SJSA1 (cell line): ENCODE data around the gene LRAT. TPM values are rescaled to one million over a fixed set of nuclear protein-coding genes. Genes with fewer than 3 reads are reported as not detected.

ENCODE experiments used
- DNase-seq, 2 experiments: peaks; one replicate each; pipeline ENCODE4 v3.0.0-alpha.2; 2015 to 2020; ENCODE audit warnings: low spot score in 2 of 2, low read depth in 1 of 2
- H3K27ac ChIP-seq: fragments of 250-450 bp; sonication (Bioruptor Pico); 2 replicates; pipeline ENCODE4 v1.5.1; 2020; ENCODE audit warnings: mild to moderate bottlenecking, moderate library complexity
- H3K27me3 ChIP-seq: fragments of 250-450 bp; sonication (Bioruptor Pico); replicated peaks from 2 replicates; pipeline ENCODE4 v1.5.1; 2020; ENCODE audit warnings: mild to moderate bottlenecking, moderate library complexity
- H3K36me3 ChIP-seq: fragments of 250-450 bp; sonication (Bioruptor Pico); 2 replicates; pipeline ENCODE4 v1.5.1; 2020; ENCODE audit warnings: mild to moderate bottlenecking
- H3K4me1 ChIP-seq: fragments of 250-450 bp; sonication (Bioruptor Pico); replicated peaks from 2 replicates; pipeline ENCODE4 v1.6.1; 2021; ENCODE audit warnings: mild to moderate bottlenecking
- H3K4me3 ChIP-seq: fragments of 250-450 bp; sonication (Bioruptor Pico); 2 replicates; pipeline ENCODE4 v1.5.1; 2020; ENCODE audit warnings: mild to moderate bottlenecking
- H3K9me3 ChIP-seq: fragments of 250-450 bp; sonication (Bioruptor Pico); replicated peaks from 2 replicates; pipeline ENCODE4 v1.5.1; 2020; ENCODE audit warnings: mild to moderate bottlenecking
- total RNA-seq: library from RNA; depleted of rRNA; stranded (reverse); fragments of >200 nt; shearing (Covaris generic); gene quantifications from 2 replicates; pipeline ENCODE4 v1.2.3, GENCODE V29; 2014

Gene LRAT
- total RNA-seq, 1 experiment from 2014 or later = not detected

DNA sequence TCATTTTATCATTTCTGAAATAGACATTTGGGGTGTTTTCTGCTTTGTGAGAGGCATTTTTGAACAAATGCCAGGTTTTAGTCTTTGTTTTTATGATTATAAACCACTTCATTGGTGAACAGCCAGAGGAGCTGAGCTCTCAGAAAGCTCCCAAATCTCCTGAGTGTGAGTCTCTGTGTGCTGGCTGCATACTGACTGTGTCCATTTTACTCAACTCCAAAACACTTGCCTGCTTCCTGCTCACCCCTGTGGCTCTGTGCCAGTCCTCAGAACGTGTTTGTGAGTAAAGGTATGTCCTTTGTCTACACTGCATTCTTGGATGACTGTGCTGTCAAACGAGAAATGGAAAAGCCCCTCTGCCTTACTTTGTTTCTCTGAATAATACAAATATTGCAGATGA lies 5.4 kb upstream of the LRAT start:
- Histone ChIP-seq H3K4me3 (no peak overlapping the region), H3K27me3 (peaks cover 8% of the 10 kb centered on the region), H3K27ac (no peak overlapping the region), H3K9me3 (no peaks in the 10 kb centered on the region), H3K36me3 (no peaks in the 10 kb centered on the region), H3K4me1 (no peaks in the 10 kb centered on the region)
- no peak for DNase-seq

DNA sequence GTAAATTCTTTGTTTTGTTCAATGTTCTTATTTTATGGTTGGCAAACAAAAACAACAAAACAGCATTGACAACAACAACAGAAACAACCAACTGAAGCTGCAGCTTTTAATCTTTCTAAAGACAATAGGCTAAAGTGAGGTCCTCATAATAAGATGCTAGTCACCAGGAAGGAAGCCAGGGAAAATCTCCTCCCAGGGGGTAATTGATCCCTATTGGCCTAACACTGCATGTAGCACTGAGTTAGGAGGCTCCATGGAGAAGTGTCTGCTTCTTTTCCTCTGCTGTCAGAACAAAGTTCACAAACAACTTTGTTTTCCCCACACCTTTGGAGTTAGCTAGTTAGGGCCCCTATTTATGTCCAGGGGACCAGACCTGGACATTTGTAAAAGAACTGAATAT lies 4.7 kb upstream of the LRAT start:
- no peak for DNase-seq
- Histone ChIP-seq H3K36me3 (no peaks in the 10 kb centered on the region), H3K4me3 (no peak overlapping the region), H3K4me1 (no peaks in the 10 kb centered on the region), H3K27me3 (peaks cover 15% of the 10 kb centered on the region), H3K9me3 (no peaks in the 10 kb centered on the region), H3K27ac (no peak overlapping the region)

DNA sequence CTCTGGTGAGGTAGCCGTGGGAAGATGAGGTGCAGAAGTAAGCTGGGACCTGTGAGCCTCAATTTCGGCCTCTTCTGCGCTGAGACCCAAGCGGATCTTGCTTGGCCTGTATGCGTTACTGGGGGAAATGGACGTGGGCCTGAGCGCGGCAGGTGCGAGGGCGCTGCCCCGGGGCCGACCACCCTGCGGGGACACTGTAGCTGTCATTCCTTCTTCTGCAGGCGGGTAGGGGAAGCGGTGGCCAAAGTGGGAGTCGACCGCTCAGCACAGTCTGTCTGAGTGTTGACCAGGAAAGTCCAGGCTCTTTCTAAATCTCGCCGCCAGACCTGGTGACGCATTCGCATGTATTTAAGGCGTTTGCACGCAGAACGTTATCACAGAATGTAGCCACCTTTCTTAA lies 3.3 kb upstream of the LRAT start:
- Histone ChIP-seq H3K27me3 (peaks cover 20% of the 10 kb centered on the region), H3K36me3 (no peaks in the 10 kb centered on the region), H3K4me1 (no peaks in the 10 kb centered on the region), H3K27ac (no peak overlapping the region), H3K9me3 (no peaks in the 10 kb centered on the region), H3K4me3 (no peak overlapping the region)
- no peak for DNase-seq

DNA sequence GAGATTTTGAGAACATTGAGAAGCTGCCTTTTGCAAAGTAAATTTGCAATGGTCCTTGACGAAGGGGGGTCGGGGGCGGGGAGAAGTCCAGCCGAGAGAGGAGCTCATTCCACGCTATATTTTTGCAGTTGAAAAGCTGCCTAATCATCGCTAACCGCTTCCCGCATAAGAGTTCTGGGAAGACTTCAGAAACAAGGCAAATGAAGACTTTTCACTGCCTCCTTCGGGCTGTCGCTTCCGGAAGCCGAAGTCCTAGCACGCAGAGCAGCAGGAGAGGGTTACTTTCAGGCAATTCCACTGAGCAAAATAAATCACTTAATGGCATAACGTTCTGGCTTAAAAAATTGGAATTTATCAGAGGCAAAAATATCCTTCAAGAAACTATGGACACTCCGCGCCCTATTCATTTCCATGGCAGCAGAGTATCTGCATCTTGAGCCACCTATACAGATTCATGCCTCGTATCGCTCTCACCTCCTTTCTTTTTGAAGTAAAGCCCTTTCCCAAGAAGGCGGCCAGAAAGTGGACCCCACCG lies 2.6 kb upstream of the LRAT start:
- Histone ChIP-seq H3K36me3 (no peaks in the 10 kb centered on the region), H3K4me1 (no peaks in the 10 kb centered on the region), H3K27me3 (peaks cover 20% of the 10 kb centered on the region), H3K27ac (no peak overlapping the region), H3K4me3 (no peak overlapping the region), H3K9me3 (no peaks in the 10 kb centered on the region)
- no peak for DNase-seq

DNA sequence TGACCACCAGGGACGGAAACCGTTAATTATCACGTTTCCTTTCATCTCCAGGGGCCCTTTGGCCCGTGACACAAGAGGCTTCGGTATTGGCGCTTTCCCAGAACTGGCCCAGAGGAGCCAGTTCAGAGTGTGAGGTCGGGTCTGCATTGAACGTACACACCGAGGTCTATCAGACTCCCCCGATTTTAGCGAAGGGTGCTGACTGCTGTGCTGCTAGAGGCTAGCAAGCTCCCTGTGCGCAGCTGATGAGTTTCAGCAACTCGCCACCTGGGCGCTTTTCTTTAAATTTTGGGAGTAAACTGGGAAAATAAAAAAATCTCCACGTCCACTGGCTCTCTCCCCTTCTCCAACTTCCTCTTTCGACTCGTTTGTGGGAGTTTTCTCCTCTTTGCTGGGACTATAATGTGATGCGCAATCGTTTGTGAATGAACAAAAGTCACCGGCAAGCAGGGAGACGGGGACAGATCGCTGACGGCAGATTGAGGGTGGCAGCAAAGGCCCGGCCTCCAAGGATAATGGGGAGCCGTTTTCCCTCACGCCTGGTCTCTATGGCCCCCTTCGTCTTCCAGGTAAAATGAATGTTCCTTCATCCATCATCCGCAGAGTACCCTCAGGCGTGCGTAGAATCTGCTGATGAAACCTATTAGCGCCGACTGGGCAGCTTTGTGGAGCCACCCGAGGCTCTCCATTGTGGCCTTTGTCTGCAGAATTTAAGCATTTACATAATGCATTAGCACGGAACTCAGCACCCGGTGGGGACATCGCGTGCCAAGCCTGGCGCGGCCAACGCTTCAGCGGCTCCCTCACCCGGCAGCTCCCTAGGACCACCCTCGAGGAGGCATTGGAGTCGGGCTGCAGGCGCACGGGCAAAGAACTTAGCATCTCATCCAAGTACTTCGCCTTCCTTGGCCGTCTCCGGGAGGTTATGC lies 1.6 kb upstream of the LRAT start:
- Histone ChIP-seq H3K4me1 (no peaks in the 10 kb centered on the region), H3K36me3 (no peaks in the 10 kb centered on the region), H3K4me3 (no peak overlapping the region), H3K27ac (no peak overlapping the region), H3K9me3 (no peaks in the 10 kb centered on the region), H3K27me3 (peaks cover 20% of the 10 kb centered on the region)
- DNase-seq = no peak

DNA sequence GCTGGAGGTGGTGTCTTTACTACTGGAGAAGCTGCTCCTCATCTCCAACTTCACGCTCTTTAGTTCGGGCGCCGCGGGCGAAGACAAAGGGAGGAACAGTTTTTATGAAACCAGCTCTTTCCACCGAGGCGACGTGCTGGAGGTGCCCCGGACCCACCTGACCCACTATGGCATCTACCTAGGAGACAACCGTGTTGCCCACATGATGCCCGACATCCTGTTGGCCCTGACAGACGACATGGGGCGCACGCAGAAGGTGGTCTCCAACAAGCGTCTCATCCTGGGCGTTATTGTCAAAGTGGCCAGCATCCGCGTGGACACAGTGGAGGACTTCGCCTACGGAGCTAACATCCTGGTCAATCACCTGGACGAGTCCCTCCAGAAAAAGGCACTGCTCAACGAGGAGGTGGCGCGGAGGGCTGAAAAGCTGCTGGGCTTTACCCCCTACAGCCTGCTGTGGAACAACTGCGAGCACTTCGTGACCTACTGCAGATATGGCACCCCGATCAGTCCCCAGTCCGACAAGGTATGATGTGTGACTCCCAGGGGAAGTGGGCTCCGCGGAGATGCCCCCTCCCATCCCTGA lies 634 bp downstream of the LRAT start:
- no peak overlapping the region for H3K27ac ChIP-seq
- no peak overlapping the region for H3K4me3 ChIP-seq
- H3K9me3 ChIP-seq = no peaks in the 10 kb centered on the region
- no peak for DNase-seq
- no peaks in the 10 kb centered on the region for H3K36me3 ChIP-seq
- H3K4me1 ChIP-seq = no peaks in the 10 kb centered on the region
- H3K27me3 ChIP-seq = peaks cover 20% of the 10 kb centered on the region

DNA sequence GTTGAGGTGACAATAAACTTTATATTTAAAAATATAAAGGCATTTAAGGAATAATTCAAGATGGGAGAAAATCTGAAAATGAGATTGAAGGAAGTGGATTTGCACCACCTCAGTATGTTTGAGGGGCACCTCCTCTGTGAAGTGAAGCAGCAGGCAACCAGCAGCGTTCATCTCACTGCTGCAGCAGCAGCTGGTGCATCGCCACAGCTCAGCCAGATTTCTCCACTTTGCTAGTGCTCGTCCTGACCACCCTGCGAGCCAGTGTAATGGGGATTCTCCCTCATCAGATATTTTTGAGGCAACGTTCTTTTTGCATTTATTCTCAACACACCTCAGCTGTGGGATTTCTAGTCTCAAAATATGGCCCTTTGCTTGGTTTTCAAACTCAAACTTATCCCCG lies 13.9 kb downstream of the LRAT start:
- no peak for DNase-seq
- Histone ChIP-seq H3K4me3 (no peak overlapping the region), H3K36me3 (no peaks in the 10 kb centered on the region), H3K9me3 (no peaks in the 10 kb centered on the region), H3K4me1 (no peaks in the 10 kb centered on the region), H3K27me3 (no peaks in the 10 kb centered on the region), H3K27ac (no peak overlapping the region)

DNA sequence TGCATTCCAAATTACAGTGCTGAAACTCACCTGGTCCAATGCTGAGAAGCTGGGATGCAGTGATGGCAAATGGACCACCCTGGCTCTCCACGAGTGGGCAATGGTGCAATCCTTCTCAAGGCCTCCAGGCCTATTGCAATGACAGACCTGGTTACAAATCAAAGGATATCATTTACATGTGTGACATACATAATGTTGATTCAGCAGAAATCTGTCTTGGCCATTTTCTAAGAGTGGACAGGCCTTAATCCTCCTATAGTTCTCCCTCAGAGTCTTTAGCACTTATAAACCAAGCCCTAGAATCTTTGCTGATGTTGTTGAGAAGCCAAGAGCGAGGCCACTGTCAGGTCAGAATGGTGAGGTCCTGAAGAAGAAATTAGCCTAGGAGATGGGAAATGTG lies 17.1 kb downstream of the LRAT start:
- no peak overlapping the region for H3K4me3 ChIP-seq
- no peaks in the 10 kb centered on the region for H3K36me3 ChIP-seq
- no peaks in the 10 kb centered on the region for H3K27me3 ChIP-seq
- DNase-seq = no peak
- H3K9me3 ChIP-seq = no peaks in the 10 kb centered on the region
- H3K27ac ChIP-seq = no peak overlapping the region
- H3K4me1 ChIP-seq = no peaks in the 10 kb centered on the region

DNA sequence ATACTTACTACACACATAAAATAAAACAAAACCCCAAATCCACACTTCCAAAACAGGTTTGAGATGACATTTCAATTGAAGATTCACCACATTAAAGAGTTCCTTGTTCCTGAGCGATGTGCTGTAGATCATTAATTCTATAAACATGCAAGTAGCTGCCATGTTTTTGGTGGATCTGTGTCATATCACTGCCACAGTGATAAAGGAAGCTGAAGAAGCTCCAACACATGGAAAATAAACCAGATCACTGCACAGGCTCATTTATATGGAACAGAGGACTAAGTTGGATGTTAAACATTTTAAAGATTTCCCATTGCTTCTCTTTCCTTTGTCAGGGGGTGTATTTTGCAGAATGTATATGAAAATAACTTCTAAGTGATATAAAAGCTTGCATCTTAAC lies 34.5 kb downstream of the LRAT start:
- no peaks in the 10 kb centered on the region for H3K27me3 ChIP-seq
- H3K36me3 ChIP-seq = no peaks in the 10 kb centered on the region
- H3K4me1 ChIP-seq = no peaks in the 10 kb centered on the region
- no peak overlapping the region for H3K27ac ChIP-seq
- no peaks in the 10 kb centered on the region for H3K9me3 ChIP-seq
- no peak for DNase-seq
- H3K4me3 ChIP-seq = no peak overlapping the region

DNA sequence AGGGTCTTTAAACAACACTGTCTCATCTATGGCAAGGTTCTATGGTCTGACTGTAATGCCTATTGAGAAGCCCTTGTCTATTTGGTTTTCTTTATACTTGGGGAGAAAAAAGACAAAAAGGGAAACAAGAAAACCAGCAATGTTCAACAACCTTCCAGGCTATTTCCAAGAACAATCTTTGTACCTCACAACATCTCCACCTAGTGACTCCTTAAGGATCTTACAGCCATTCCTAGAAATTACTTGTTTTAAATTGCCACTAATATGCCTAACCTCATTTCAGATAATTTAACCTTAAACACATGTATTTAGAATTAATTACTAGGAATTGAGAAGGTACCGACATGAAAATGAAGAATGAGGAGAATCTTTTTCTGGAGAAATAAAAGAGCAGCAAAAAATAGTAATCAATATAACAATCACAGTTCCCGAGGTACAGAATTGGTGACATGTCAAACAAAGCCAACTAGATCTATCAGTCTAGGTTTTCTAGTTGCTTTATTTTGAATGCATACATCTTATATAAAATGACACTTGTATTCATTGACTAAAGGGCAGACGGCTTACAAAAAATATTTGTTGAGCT lies 35.7 kb downstream of the LRAT start:
- no peaks in the 10 kb centered on the region for H3K9me3 ChIP-seq
- no peak for DNase-seq

DNA sequence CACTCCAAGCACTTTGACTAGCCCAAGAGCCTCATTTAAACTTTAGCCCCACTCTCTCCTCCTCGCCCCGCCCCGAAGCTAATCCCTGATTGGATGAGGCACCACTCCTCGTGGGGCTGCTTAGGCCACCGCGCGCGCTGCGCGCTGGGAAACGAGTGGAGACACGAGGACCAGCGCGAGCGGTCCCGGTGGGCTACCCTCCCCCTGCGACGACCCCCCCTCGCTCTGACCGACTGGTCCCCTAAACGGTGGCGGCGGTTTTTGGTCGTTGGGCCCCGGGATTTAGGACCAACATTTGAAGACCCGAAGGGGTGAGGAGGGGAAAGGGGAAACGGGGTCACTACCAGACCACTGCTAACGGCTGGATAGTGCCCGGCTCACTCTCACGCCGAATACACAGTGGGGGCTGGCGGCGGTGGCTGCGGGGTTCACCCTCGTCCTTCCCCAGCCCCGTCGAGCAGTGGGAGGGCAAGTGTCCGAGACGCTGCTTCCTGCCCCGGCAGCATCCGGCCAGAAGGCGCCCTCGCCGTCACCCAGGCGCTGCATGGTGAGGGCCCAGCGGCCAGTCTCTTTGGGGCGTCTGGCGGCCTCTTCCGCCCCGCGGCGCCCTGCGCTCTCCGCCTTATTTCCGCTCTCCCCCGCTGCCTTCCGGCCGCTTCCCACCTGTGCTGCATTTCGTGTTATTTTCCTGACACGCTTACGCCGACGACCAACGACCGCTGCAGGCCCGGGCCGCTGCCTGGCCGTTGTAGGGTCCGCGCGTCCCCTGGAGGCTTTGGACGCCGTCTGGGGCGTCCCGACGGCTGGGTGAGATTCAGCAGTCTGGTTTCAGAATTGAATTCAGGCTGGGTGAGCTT lies 37.6 kb downstream of the LRAT start, which contains the start of gene RBM46:
Gene RBM46 (plus strand): TSS at position 147 of the 857 bp plus-strand sequence. CDS start 15,481 bp downstream, outside the sequence.
- no peaks in the 10 kb centered on the region for H3K27me3 ChIP-seq
- no peaks in the 10 kb centered on the region for H3K36me3 ChIP-seq
- H3K9me3 ChIP-seq = no peaks in the 10 kb centered on the region
- H3K4me3 ChIP-seq = no peak within 1 kb of the TSS
- H3K27ac ChIP-seq = no peak within 1 kb of the TSS
- DNase-seq = no peak
- no peaks in the 10 kb centered on the region for H3K4me1 ChIP-seq

More for the DNA sequence above, 35.7 kb downstream of the LRAT start:
- Histone ChIP-seq H3K27ac (no peak overlapping the region), H3K27me3 (no peaks in the 10 kb centered on the region), H3K4me3 (no peak overlapping the region), H3K36me3 (no peaks in the 10 kb centered on the region), H3K4me1 (no peaks in the 10 kb centered on the region)

DNA sequence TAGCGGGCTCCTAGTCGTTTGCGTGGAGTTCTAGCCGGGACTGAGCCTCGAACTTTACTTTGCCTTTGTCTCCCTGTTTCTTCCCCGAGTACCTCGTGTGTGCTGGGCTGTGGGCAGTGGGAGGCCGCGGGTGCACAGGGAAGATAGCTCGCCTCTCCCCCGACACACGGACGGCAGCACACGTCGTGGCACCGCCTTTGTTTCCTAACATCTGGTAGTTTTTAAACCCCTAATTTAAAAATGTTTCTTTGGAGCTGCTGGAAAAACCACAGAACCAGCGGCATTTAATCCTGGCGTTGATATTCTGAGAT lies 38.1 kb downstream of the LRAT start:
- H3K27me3 ChIP-seq = no peaks in the 10 kb centered on the region
- no peaks in the 10 kb centered on the region for H3K9me3 ChIP-seq
- H3K4me1 ChIP-seq = no peaks in the 10 kb centered on the region
- no peaks in the 10 kb centered on the region for H3K36me3 ChIP-seq
- H3K4me3 ChIP-seq = no peak overlapping the region
- no peak overlapping the region for H3K27ac ChIP-seq
- DNase-seq = no peak
